ENCODE results near the gene GGN. TPM values are rescaled to one million over a fixed set of nuclear protein-coding genes. Genes with fewer than 3 reads are reported as not detected.

The GGN gene
- 2.8 and 3.3 TPM in 2 replicates for total RNA-seq
- long read RNA-seq, result 0 reads

GRCh38 chr19:38387550-38388348 is at the start of gene GGN:
Gene GGN (minus strand): TSS chr19:38388034. CDS start chr19:38387261, 773 bp downstream.
- peak within 1 kb of the TSS; percentile 91 for H3K27ac Mint-ChIP-seq
- DNase-seq (ENCODE audit: low spot score, unreplicated experiment), result peak; percentile 85
- no peaks in the 10 kb centered on the region for H3K9me3 Mint-ChIP-seq (ENCODE audit: low read depth)
- H3K4me1 Mint-ChIP-seq (ENCODE audit: low read depth), result peaks cover 11% of the 10 kb centered on the region
- peaks cover 10% of the 10 kb centered on the region for H3K27me3 Mint-ChIP-seq
- no peak for TF ChIP-seq CTCF (IDR thresholded peaks at IDR 0.05; ENCODE audit: unreplicated experiment)
- H3K36me3 Mint-ChIP-seq (ENCODE audit: insufficient read depth), result peaks cover 13% of the 10 kb centered on the region
- H3K4me3 Mint-ChIP-seq (ENCODE audit: low read depth), result peak within 1 kb of the TSS; percentile 84

GRCh38 chr19:38437295-38437694 is 49.5 kb upstream of the GGN start:
- no peaks in the 10 kb centered on the region for H3K9me3 Mint-ChIP-seq (ENCODE audit: low read depth)
- no peak for DNase-seq (ENCODE audit: low spot score, unreplicated experiment)
- H3K4me3 Mint-ChIP-seq (ENCODE audit: low read depth), result no peak overlapping the region
- no peaks in the 10 kb centered on the region for H3K36me3 Mint-ChIP-seq (ENCODE audit: insufficient read depth)
- no peak for TF ChIP-seq CTCF (IDR thresholded peaks at IDR 0.05; ENCODE audit: unreplicated experiment)
- peaks cover 3% of the 10 kb centered on the region for H3K4me1 Mint-ChIP-seq (ENCODE audit: low read depth)
- no peak overlapping the region for H3K27ac Mint-ChIP-seq
- H3K27me3 Mint-ChIP-seq, result peaks cover 15% of the 10 kb centered on the region

- H3K9me3 Mint-ChIP-seq (ENCODE audit: low read depth), result no peaks in the 10 kb centered on the region
- H3K4me3 Mint-ChIP-seq (ENCODE audit: low read depth), result peak overlapping the region; percentile 1
- H3K36me3 Mint-ChIP-seq (ENCODE audit: insufficient read depth), result no peaks in the 10 kb centered on the region
- no peak for TF ChIP-seq CTCF (IDR thresholded peaks at IDR 0.05; ENCODE audit: unreplicated experiment)
- DNase-seq (ENCODE audit: low spot score, unreplicated experiment), result no peak
- H3K27me3 Mint-ChIP-seq, result peaks cover 22% of the 10 kb centered on the region
- no peak overlapping the region for H3K27ac Mint-ChIP-seq
- peaks cover 3% of the 10 kb centered on the region for H3K4me1 Mint-ChIP-seq (ENCODE audit: low read depth)
Measured at GRCh38 chr19:38434549-38435051, 46.8 kb upstream of the GGN start.

- Mint-ChIP-seq H3K4me3 (ENCODE audit: low read depth) (peak within 1 kb of the TSS; percentile 1), H3K36me3 (ENCODE audit: insufficient read depth) (no peaks in the 10 kb centered on the region), H3K27ac (no peak within 1 kb of the TSS)
Measured at GRCh38 chr19:38433268-38433733, 45.5 kb upstream of the GGN start, which contains the start of gene RYR1. Gene RYR1 (plus strand): TSS chr19:38433691. CDS start chr19:38433830, 139 bp downstream.

More at GRCh38 chr19:38433268-38433733, 45.5 kb upstream of the GGN start, which contains the start of gene RYR1:
- TF ChIP-seq CTCF (IDR thresholded peaks at IDR 0.05; ENCODE audit: unreplicated experiment), result no peak
- Mint-ChIP-seq H3K4me1 (ENCODE audit: low read depth) (peaks cover 3% of the 10 kb centered on the region), H3K9me3 (ENCODE audit: low read depth) (no peaks in the 10 kb centered on the region), H3K27me3 (peaks cover 30% of the 10 kb centered on the region)
- DNase-seq (ENCODE audit: low spot score, unreplicated experiment), result no peak
